H1 (cell line): ENCODE data around the gene TDRD15. TPM values are rescaled to one million over a fixed set of nuclear protein-coding genes. Genes with fewer than 3 reads are reported as not detected.

Source experiments
- CTCF ChIA-PET: fragments of 300-600 bp; sonication (Branson Sonifier 250); formaldehyde crosslinking; loops from one replicate; lab custom pipeline; 2021; ENCODE audit not compliant: partially characterized antibody; lab: Charles Lee
- POLR2A ChIA-PET: fragments of 300-600 bp; sonication (Branson Sonifier 250); formaldehyde crosslinking; loops from one replicate; lab custom pipeline; 2021; ENCODE audit warnings: inconsistent platforms; ENCODE audit not compliant: partially characterized antibody; lab: Charles Lee
- DNase-seq, 2 experiments: peaks; one replicate each; pipeline versions ENCODE4 v3.0.0 to v3.0.0-alpha.2; 2010 to 2022; ENCODE audit warnings: low spot score in 2 of 2, low read depth in 1 of 2, mixed read lengths in 1 of 2
- FAIRE-seq: peaks from 2 replicates; lab custom pipeline; 2011; peaks lifted over from hg19 to GRCh38; lab: Jason Lieb, UNC
- H2AFZ ChIP-seq: 2 replicates; pipeline ENCODE4 v1.8.1; 2012; ENCODE audit warnings: low read length, inconsistent platforms
- H2AK5ac ChIP-seq: 2 replicates; pipeline ENCODE4 v1.6.1; 2013; ENCODE audit warnings: low read depth, low read length
- H2BK120ac ChIP-seq: replicated peaks from 2 replicates; pipeline ENCODE3; 2013; ENCODE audit warnings: low read depth, low read length, inconsistent platforms
- H2BK12ac ChIP-seq: 2 replicates; pipeline ENCODE4 v1.6.1; 2013; ENCODE audit warnings: low read depth, low read length
- H2BK15ac ChIP-seq: 2 replicates; pipeline ENCODE4 v1.6.1; 2013; ENCODE audit warnings: low read length
- H2BK20ac ChIP-seq: 2 replicates; pipeline ENCODE4 v1.6.1; 2013; ENCODE audit warnings: low read length
- H2BK5ac ChIP-seq: 2 replicates; pipeline ENCODE4 v1.6.1; 2013; ENCODE audit warnings: low read depth, low read length
- H3K14ac ChIP-seq: 2 replicates; pipeline ENCODE4 v1.6.1; 2013; ENCODE audit warnings: inconsistent platforms; ENCODE audit not compliant: insufficient read length
- H3K18ac ChIP-seq: 2 replicates; pipeline ENCODE4 v1.6.1; 2013; ENCODE audit warnings: low read length; ENCODE audit errors: extremely low read depth
- H3K23ac ChIP-seq: 2 replicates; pipeline ENCODE4 v1.6.1; 2013; ENCODE audit warnings: inconsistent platforms; ENCODE audit not compliant: insufficient read length
- H3K23me2 ChIP-seq: 2 replicates; pipeline ENCODE4 v1.6.1; 2013; ENCODE audit warnings: low read depth, low read length
- H3K27ac ChIP-seq: 2 replicates; pipeline ENCODE4 v1.6.1; 2011; ENCODE audit warnings: low read depth, low read length, inconsistent platforms
- H3K27me3 ChIP-seq, 4 experiments: replicated peaks in 1 of 4; 1 replicate in 1 of 4; 2 replicates in 3 of 4; pipeline versions ENCODE4 v1.6.1 to v1.8.1; 2011 to 2013; ENCODE audit warnings: low read length in 3 of 4, mild to moderate bottlenecking in 3 of 4, inconsistent platforms in 2 of 4, mixed read lengths in 2 of 4, moderate library complexity in 1 of 4; ENCODE audit not compliant: control insufficient read depth in 3 of 4, insufficient read depth in 3 of 4; ENCODE audit errors: extremely low read depth in 1 of 4
- H3K36me3 ChIP-seq, 4 experiments: 2 replicates each; pipeline versions ENCODE4 v1.6.1 to v1.8.1; 2011 to 2013; ENCODE audit warnings: mild to moderate bottlenecking in 4 of 4, low read length in 3 of 4, moderate library complexity in 2 of 4, control low read depth in 1 of 4, inconsistent platforms in 1 of 4; ENCODE audit not compliant: insufficient read depth in 4 of 4, control insufficient read depth in 2 of 4
- H3K4ac ChIP-seq: replicated peaks from 2 replicates; pipeline ENCODE3; 2013; ENCODE audit warnings: low read length, low read depth, mixed read lengths, inconsistent platforms; ENCODE audit not compliant: insufficient read length
- H3K4me1 ChIP-seq, 4 experiments: replicated peaks in 1 of 4; 1 replicate in 1 of 4; 2 replicates in 3 of 4; pipeline versions ENCODE4 v1.6.1 to v1.8.1; 2011 to 2013; ENCODE audit warnings: low read length in 3 of 4, inconsistent platforms in 2 of 4, mixed read lengths in 1 of 4; ENCODE audit not compliant: insufficient read depth in 4 of 4, control insufficient read depth in 3 of 4
- H3K4me2 ChIP-seq, 2 experiments: 2 replicates each; pipeline versions ENCODE4 v1.6.1 to v1.8.1; 2011 to 2013; ENCODE audit warnings: low read depth in 2 of 2, low read length in 2 of 2, control low read depth in 1 of 2, inconsistent platforms in 1 of 2, mild to moderate bottlenecking in 1 of 2; ENCODE audit not compliant: insufficient read depth in 1 of 2
- H3K4me3 ChIP-seq, 4 experiments: fragments of 200-600, 300-600 bp in 1 of 4; sonication (generic), shearing (Covaris generic), sonication (Bioruptor Twin) in 1 of 4; 2 replicates each; pipeline versions ENCODE4 v1.5.1 to v1.8.1; 2011 to 2016; ENCODE audit warnings: low read length in 4 of 4, low read depth in 3 of 4, control low read depth in 2 of 4, inconsistent platforms in 2 of 4, mild to moderate bottlenecking in 2 of 4, mixed read lengths in 1 of 4, moderate library complexity in 1 of 4; ENCODE audit not compliant: insufficient read depth in 2 of 4; ENCODE audit errors: extremely low read depth in 1 of 4
- H3K56ac ChIP-seq: replicated peaks from 2 replicates; pipeline ENCODE3; 2013; ENCODE audit warnings: low read depth, mild to moderate bottlenecking, mixed read lengths, low read length, inconsistent platforms; ENCODE audit not compliant: insufficient read length
- H3K79me1 ChIP-seq: 2 replicates; pipeline ENCODE4 v1.6.1; 2013; ENCODE audit warnings: low read depth, low read length, control low read depth
- H3K79me2 ChIP-seq, 2 experiments: 2 replicates each; pipeline versions ENCODE4 v1.6.1 to v1.8.1; 2012 to 2013; ENCODE audit warnings: low read length in 2 of 2, mild to moderate bottlenecking in 2 of 2, inconsistent platforms in 1 of 2; ENCODE audit not compliant: insufficient read depth in 2 of 2, control insufficient read depth in 1 of 2
- H3K9ac ChIP-seq, 4 experiments: replicated peaks in 1 of 4; 1 replicate in 1 of 4; 2 replicates in 3 of 4; pipeline versions ENCODE4 v1.6.1 to v1.8.1; 2011 to 2013; ENCODE audit warnings: low read depth in 3 of 4, low read length in 3 of 4, control low read depth in 2 of 4, mild to moderate bottlenecking in 2 of 4, moderate library complexity in 2 of 4, inconsistent platforms in 1 of 4; ENCODE audit errors: extremely low read depth in 1 of 4
- H3K9me3 ChIP-seq, 2 experiments: 2 replicates each; pipeline versions ENCODE4 v1.6.1 to v1.8.1; 2012 to 2013; ENCODE audit warnings: mild to moderate bottlenecking in 2 of 2, moderate library complexity in 2 of 2, control low read depth in 1 of 2, inconsistent platforms in 1 of 2, low read depth in 1 of 2, low read length in 1 of 2, mixed read lengths in 1 of 2; ENCODE audit not compliant: insufficient read depth in 2 of 2
- H4K20me1 ChIP-seq, 2 experiments: replicated peaks in 1 of 2; 2 replicates each; pipeline versions ENCODE3 to v1.8.1; 2011 to 2013; ENCODE audit warnings: inconsistent platforms in 2 of 2, low read length in 2 of 2, mild to moderate bottlenecking in 1 of 2; ENCODE audit not compliant: insufficient read depth in 2 of 2, control insufficient read depth in 1 of 2
- H4K5ac ChIP-seq: 2 replicates; pipeline ENCODE4 v1.6.1; 2013; ENCODE audit warnings: low read length, low read depth, mixed read lengths, inconsistent platforms; ENCODE audit not compliant: insufficient read length
- H4K8ac ChIP-seq: 2 replicates; pipeline ENCODE4 v1.8.0; 2013; ENCODE audit warnings: mild to moderate bottlenecking, moderate library complexity, low read length, inconsistent platforms; ENCODE audit not compliant: insufficient read depth; ENCODE audit errors: extremely low read depth
- H4K91ac ChIP-seq: replicated peaks from 2 replicates; pipeline ENCODE3; 2013; ENCODE audit warnings: low read length, mixed read lengths, inconsistent platforms; ENCODE audit not compliant: insufficient read length
- CBX5 ChIP-seq: fragments of 300-800, 300-1000 bp; sonication (generic); IDR thresholded peaks from 2 replicates; pipeline ENCODE4 v1.7.1; 2016; ENCODE audit warnings: antibody characterized with exemption, low read length, low read depth
- WGBS, 2 experiments: shearing (Covaris generic) in 1 of 2; methylation state at CpG; one replicate each; pipeline versions ENCODE4 v1.1.6 to v1.1.7; 2013 to 2015; ENCODE audit warnings: low lambda C conversion rate in 2 of 2, mixed read lengths in 2 of 2, inconsistent platforms in 1 of 2, low coverage in 1 of 2, missing lambda C conversion rate in 1 of 2; ENCODE audit not compliant: insufficient replicate concordance in 2 of 2, insufficient coverage in 1 of 2, insufficient read length in 1 of 2; ENCODE audit errors: extremely low coverage in 1 of 2, missing lambda C conversion rate in 1 of 2; 5-methylcytosine and 5-hydroxymethylcytosine counted together
- polyA plus RNA-seq, 7 experiments: library from polyadenylated mRNA; depleted of rRNA in 3 of 7; stranded (reverse) in 5 of 7; unstranded in 2 of 7; fragments of >200 nt in 5 of 7; fragments of 200-250 nt in 2 of 7; gene quantifications; 1 replicate in 5 of 7; 2 replicates in 1 of 7; 4 replicates in 1 of 7; pipeline versions ENCODE4 v1.2.1 to v1.2.3, GENCODE V29; 2011 to 2013; ENCODE audit warnings: missing spikeins in 2 of 7, mixed read lengths in 2 of 7
- total RNA-seq: library from RNA; stranded (reverse); fragmentation: NEBNext Ultra II Directional; extraction: Animal tissue kit (Norgen Biotek cat#: 25700); gene quantifications from 2 replicates; pipeline ENCODE4 v1.2.1, GENCODE V29; 2021
- TF ChIP-seq, protein P1 (sequence below): IDR thresholded peaks from 2 replicates; pipeline ENCODE4 v1.6.1; 2012; ENCODE audit warnings: inconsistent platforms

Gene TDRD15
- total and polyA plus RNA-seq, 2 of the 8 experiments (the other 6 are each of a cell fraction or from before 2014, with no cell fraction given): not detected

DNA sequence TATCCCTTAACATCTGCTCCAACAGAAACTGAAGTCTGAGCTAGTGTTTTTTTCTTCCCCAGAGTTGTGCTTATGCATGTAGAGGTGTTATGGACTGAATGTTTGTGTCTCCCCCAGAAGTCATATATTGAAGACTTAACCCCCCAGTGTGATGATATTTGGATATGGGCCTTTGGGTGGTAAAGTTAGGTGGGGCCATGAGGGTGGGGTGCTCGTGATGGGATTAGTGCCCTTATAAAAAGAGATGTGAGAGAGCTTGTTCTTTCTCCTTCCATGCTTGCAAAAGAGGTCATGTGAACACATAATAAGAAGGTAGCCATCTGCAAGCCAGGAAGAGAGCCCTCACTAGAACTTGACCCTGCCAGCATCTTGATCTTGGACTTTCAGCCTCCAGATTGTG lies 45.5 kb upstream of the TDRD15 start:
- H2BK12ac ChIP-seq: no peak overlapping the region
- no peak overlapping the region for H3K18ac ChIP-seq
- no peak overlapping the region for H3K27ac ChIP-seq
- H3K23ac ChIP-seq: no peak overlapping the region
- ChIA-PET POLR2A (no interaction called here), CTCF (no interaction called here)
- no peak overlapping the region for H2BK20ac ChIP-seq
- H3K79me2 ChIP-seq: no peaks in the 10 kb centered on the region
- no peak for TF ChIP-seq CBX5
- TF ChIP-seq, protein P1, sequence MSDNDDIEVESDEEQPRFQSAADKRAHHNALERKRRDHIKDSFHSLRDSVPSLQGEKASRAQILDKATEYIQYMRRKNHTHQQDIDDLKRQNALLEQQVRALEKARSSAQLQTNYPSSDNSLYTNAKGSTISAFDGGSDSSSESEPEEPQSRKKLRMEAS: no peak
- H3K4me1 ChIP-seq: no peaks in the 10 kb centered on the region; a peak in 1 of 7 replicates
- no peak overlapping the region for H3K56ac ChIP-seq
- no peak overlapping the region for H3K14ac ChIP-seq
- H4K20me1 ChIP-seq: no peaks in the 10 kb centered on the region
- no peak overlapping the region for H3K9ac ChIP-seq
- H2AFZ ChIP-seq: no peak overlapping the region
- no peaks in the 10 kb centered on the region for H3K23me2 ChIP-seq
- H3K9me3 ChIP-seq: no peaks in the 10 kb centered on the region
- no peak overlapping the region for H3K4me3 ChIP-seq
- H3K4me2 ChIP-seq: no peak overlapping the region
- no peak overlapping the region for H2AK5ac ChIP-seq
- no peaks in the 10 kb centered on the region for H3K36me3 ChIP-seq
- no peak for DNase-seq
- no peak overlapping the region for H2BK120ac ChIP-seq
- no peak for FAIRE-seq
- WGBS, 2 experiments: 87% methylated on average over 1 of the region's 1 CpG; no CpG with 5 or more reads in 1 of the 2 experiments
- H3K27me3 ChIP-seq: no peaks in the 10 kb centered on the region
- no peaks in the 10 kb centered on the region for H3K79me1 ChIP-seq
- H4K8ac ChIP-seq: no peak overlapping the region
- no peak overlapping the region for H3K4ac ChIP-seq
- H2BK15ac ChIP-seq: no peak overlapping the region
- no peak overlapping the region for H2BK5ac ChIP-seq
- no peak overlapping the region for H4K91ac ChIP-seq
- no peak overlapping the region for H4K5ac ChIP-seq
